ENCODE data around the gene ZNF792. TPM values are rescaled to one million over a fixed set of nuclear protein-coding genes. Genes with fewer than 3 reads are reported as not detected.
"Not testable (repeated sequence)": the region's sequence is repeated elsewhere in the genome, so short reads cannot be mapped to it uniquely, and the experiment has no call there.

The ZNF792 gene
- 1.7 and 2.4 TPM in 2 replicates for total RNA-seq (2014; rRNA removed; shearing (Covaris generic); ENCODE audit: low replicate concordance)

DNA sequence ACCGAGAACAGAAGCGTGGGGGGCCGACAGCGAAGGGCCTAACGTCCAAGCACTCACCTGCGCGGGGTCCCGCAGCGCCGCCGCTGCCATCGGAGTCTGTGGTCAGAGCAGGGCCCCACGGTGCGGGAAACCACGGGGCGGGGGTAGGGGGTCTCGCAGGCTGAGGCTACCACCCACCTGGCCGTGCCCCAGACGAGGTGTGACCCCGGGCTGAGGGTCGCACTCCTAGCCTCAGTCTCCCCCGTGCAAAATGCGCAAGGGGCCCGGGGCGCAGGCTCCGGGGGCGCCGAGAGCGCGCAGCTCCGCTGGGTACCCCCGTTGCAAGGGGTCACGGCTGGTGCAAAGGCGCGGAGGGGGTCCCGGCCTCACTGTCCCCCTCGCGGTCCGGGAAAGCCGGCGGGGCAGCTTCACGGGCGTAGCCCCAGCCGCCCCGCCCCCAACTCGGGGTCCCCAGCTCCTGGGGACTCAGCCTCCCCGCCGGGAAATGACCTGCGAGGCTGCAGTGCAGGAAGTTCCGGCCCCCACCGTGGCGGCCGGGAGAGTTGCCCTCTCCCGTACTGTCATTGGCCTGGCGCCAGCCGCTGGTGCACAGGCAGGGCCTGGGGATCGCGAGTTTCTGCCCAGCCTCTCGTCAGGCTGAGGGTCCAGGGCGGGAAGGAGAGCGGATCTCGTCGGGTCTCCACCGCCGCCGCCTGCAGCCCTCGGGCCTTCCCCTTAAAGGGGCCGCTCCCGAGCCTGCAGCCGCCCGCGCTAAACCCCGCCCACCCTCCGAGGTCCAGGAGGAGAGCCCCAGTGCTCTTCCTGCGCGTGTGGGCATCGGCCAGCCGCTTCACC, at the start of gene ZNF792:
TSS of gene ZNF792 (minus strand) at position 657 of the 834 bp plus-strand sequence. CDS start at position 90, 567 bp downstream.
- H3K9me3 ChIP-seq, result peaks cover 20% of the 10 kb centered on the region
- no peaks in the 10 kb centered on the region for H3K27me3 ChIP-seq
- DNase-seq, result peak; percentile 73
- H3K36me3 ChIP-seq, result peaks cover 10% of the 10 kb centered on the region
- H3K4me3 ChIP-seq, result peak within 1 kb of the TSS; percentile 74

- H3K27me3 ChIP-seq, result no peaks in the 10 kb centered on the region
- H3K9me3 ChIP-seq, result no peaks in the 10 kb centered on the region
- no peak overlapping the region for H3K4me3 ChIP-seq
- DNase-seq, result peak; percentile 57
- peaks cover 90% of the 10 kb centered on the region for H3K36me3 ChIP-seq
Observed at GRCh38 chr19:35013041-35013819, 49.2 kb upstream of the ZNF792 start.

DNA sequence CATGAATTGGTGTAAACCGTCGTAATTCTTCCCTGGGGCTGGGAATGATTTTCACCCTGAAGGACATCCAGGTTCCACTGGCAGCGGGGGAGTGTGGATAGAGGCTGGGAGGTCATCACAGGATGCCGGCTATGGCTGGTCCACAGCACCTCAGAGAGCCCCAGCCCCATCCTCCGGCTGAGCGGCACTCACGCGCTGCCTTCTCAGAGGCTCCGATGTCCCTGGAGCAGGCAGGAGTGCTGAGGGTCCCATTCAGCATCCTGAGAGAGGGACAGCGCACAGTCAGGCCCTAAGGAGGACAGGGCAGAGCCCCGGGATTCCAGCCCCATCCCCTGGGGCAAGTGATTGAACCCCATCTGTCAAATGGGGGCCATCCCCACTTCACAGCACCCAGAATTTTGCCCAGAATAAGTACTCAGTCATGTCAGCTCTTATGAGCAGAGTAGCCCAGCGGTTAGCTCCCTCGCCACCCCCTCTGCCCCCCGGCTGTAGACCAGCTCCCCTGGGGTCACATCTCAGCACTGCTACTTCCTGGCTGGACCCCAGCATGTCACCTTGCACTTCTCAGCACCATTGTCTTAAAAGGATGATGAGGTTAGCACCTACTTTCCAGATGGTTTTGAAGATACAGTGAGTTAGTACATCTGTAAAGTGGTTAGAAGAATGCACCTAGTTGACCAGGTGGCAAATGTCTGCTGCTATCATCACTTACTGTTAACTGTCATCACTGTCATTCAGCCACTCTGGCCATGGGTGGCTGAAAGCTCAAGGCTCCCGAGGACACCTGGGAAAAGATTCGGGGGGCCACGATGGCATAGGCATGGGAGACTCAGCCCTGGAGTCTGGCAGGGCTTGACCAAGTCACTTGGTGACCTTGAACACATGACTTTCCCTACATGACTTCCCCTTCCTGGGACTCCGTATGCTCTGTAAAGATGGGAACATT, 48.0 kb upstream of the ZNF792 start:
- H3K9me3 ChIP-seq, result no peaks in the 10 kb centered on the region
- no peak overlapping the region for H3K4me3 ChIP-seq
- no peak for DNase-seq
- H3K36me3 ChIP-seq, result peaks cover 82% of the 10 kb centered on the region
- H3K27me3 ChIP-seq, result no peaks in the 10 kb centered on the region

- no peak overlapping the region for H3K4me3 ChIP-seq
- peaks cover 87% of the 10 kb centered on the region for H3K36me3 ChIP-seq
- H3K27me3 ChIP-seq, result no peaks in the 10 kb centered on the region
- H3K9me3 ChIP-seq, result no peaks in the 10 kb centered on the region
- no peak for DNase-seq
Observed at GRCh38 chr19:35011091-35011689, 47.2 kb upstream of the ZNF792 start.

DNA sequence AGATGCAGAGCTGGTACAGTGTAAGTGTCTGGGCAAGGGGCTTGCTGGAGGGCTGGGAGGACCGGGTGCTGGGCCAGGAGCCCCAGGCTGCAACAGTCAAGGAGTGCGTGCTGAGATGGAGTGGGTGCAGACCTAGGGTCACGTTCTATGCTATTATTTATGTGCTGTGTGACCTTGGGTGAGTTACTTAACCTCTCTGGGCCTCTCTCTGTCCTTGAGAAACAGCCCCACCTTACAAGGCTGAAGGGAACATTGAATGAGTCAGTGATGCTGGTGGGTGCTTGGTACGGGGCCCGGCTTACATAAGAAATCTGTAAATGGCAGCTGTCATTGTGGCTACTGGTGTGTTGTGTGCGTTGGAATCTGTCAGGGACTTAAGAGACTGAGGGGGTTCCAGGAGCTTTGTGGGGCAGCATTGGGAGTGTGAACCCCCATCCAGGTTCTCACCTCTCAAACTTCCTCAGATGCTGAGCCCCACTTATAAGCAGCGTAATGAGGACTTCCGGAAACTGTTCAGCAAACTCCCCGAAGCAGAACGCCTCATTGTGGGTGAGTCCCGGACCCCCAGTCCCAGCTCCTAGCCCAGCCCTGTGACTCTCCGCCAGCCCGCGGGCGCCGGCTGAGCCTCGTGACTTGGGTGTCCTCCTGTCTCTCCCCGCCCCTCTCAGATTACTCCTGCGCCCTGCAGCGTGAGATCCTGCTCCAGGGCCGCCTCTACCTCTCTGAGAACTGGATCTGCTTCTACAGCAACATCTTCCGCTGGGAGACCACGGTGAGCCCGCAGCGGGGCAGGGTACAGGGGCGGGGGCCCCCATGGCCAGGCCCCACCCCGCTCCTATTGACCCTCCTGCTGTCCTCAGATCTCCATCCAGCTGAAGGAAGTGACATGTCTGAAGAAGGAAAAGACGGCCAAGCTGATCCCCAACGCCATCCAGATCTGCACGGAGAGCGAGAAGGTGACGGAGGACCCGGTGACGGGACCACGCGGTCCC, 45.7 kb upstream of the ZNF792 start:
- no peak overlapping the region for H3K4me3 ChIP-seq
- peaks cover 85% of the 10 kb centered on the region for H3K36me3 ChIP-seq
- H3K9me3 ChIP-seq, result no peaks in the 10 kb centered on the region
- no peaks in the 10 kb centered on the region for H3K27me3 ChIP-seq
- DNase-seq, result no peak

DNA sequence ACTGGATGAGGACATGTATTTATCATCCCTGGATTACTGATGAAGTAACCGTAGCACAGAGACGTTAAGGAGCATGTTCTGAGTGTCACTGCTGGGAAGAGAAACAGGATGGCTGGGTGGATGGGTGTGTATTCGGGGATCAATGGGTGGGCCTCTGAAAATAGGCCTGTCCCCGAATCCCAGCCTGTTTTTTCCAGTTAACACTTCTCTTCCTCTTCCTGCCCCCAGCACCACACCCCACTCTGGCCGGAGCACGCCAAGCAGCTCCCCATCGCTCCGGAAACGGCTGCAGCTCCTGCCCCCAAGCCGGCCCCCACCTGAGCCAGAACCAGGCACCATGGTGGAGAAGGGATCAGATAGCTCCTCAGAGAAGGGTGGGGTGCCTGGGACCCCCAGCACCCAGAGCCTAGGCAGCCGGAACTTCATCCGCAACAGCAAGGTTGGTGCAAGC, 44.9 kb upstream of the ZNF792 start:
- Histone ChIP-seq H3K27me3 (no peaks in the 10 kb centered on the region), H3K36me3 (peaks cover 85% of the 10 kb centered on the region), H3K4me3 (no peak overlapping the region), H3K9me3 (no peaks in the 10 kb centered on the region)
- no peak for DNase-seq

GRCh38 chr19:35007427-35007826, 43.4 kb upstream of the ZNF792 start:
- not testable (repeated sequence) for H3K27me3 ChIP-seq, H3K4me3 ChIP-seq, H3K9me3 ChIP-seq, DNase-seq
- peaks cover 86% of the 10 kb centered on the region for H3K36me3 ChIP-seq

DNA sequence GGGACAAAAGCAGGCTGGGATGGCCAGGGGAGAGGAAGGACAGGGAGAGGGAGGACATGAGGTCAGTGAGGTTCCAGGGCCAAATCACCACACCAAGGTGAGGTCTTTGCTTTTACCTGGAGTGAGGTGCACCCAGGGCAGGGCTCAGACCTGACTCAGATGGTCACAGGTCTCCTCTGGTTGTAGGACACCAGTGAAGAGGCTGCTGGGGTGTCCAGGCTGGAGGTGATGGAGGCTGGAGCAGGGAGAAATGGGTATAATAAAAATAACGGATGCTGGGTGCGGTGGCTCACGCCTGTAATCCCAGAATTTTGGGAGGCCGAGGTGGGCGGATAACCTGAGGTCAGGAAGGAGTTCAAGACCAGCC, 43.0 kb upstream of the ZNF792 start:
- peaks cover 86% of the 10 kb centered on the region for H3K36me3 ChIP-seq
- H3K9me3 ChIP-seq, result no peaks in the 10 kb centered on the region
- DNase-seq, result no peak
- no peaks in the 10 kb centered on the region for H3K27me3 ChIP-seq
- no peak overlapping the region for H3K4me3 ChIP-seq

GRCh38 chr19:35006342-35006998, 42.4 kb upstream of the ZNF792 start:
- Histone ChIP-seq H3K4me3 (no peak overlapping the region), H3K36me3 (peaks cover 85% of the 10 kb centered on the region)
- DNase-seq, result no peak

GRCh38 chr19:35006007-35006341, 41.9 kb upstream of the ZNF792 start:
- H3K27me3 ChIP-seq, DNase-seq, H3K4me3 ChIP-seq, H3K9me3 ChIP-seq: not testable (repeated sequence)
- H3K36me3 ChIP-seq, result peaks cover 84% of the 10 kb centered on the region

More at GRCh38 chr19:35006342-35006998, 42.4 kb upstream of the ZNF792 start:
- no peaks in the 10 kb centered on the region for H3K27me3 ChIP-seq
- H3K9me3 ChIP-seq, result no peaks in the 10 kb centered on the region

GRCh38 chr19:35005256-35005977, 41.4 kb upstream of the ZNF792 start:
- peaks cover 80% of the 10 kb centered on the region for H3K36me3 ChIP-seq
- H3K27me3 ChIP-seq, result no peaks in the 10 kb centered on the region
- H3K4me3 ChIP-seq, result no peak overlapping the region
- DNase-seq, result no peak
- H3K9me3 ChIP-seq, result no peaks in the 10 kb centered on the region

DNA sequence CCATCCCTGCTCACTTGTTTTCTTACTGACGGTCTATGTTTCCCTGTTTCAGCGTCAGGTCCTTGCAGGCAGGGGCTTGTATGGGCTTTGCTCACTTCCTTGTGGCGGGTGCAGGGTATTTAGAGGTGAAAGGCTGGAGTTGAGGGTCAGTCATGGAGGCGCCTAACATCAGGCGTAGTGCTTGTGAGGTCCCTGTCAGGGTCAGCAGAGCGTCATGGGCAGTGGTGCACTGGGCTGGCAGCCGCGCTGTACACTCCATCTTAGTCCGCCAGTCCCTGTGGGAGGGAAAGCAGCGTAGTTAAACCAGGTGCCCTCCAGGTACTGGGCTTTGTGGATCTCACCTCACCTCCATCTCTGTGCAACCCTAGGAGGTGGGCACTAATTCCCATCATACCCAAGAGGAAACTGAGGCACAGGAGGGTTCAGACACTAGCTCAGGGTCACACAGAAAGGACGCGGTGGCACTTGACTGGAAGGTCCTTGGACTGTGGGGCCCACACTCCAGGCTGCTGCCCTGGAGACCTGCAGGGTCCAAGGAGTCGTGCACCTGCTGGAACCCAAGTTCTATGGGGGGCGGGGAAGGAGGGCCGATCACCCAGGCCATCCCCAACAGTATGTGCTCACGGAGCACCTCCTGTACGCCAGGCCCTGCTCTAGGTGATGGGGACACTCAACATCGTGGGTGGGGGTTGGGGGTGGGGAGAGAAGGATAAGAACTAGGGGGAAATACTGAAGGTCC, 40.7 kb upstream of the ZNF792 start:
- no peaks in the 10 kb centered on the region for H3K9me3 ChIP-seq
- no peaks in the 10 kb centered on the region for H3K27me3 ChIP-seq
- H3K36me3 ChIP-seq, result peaks cover 73% of the 10 kb centered on the region
- H3K4me3 ChIP-seq, result no peak overlapping the region
- DNase-seq, result no peak

- H3K27me3 ChIP-seq, result no peaks in the 10 kb centered on the region
- peak overlapping the region; percentile 71; the same call in 1 of the 2 replicates for H3K4me3 ChIP-seq
- no peaks in the 10 kb centered on the region for H3K9me3 ChIP-seq
- H3K36me3 ChIP-seq, result peaks cover 55% of the 10 kb centered on the region
- no peak for DNase-seq
Observed at GRCh38 chr19:35002037-35002535, 38.1 kb upstream of the ZNF792 start.

All from MG63 (cell line).